ENCODE measurements around the gene PXMP4. TPM values are rescaled to one million over a fixed set of nuclear protein-coding genes. Genes with fewer than 3 reads are reported as not detected.

PXMP4 gene
- total RNA-seq, 1 experiment from 2014 or later: 7.5 TPM

DNA sequence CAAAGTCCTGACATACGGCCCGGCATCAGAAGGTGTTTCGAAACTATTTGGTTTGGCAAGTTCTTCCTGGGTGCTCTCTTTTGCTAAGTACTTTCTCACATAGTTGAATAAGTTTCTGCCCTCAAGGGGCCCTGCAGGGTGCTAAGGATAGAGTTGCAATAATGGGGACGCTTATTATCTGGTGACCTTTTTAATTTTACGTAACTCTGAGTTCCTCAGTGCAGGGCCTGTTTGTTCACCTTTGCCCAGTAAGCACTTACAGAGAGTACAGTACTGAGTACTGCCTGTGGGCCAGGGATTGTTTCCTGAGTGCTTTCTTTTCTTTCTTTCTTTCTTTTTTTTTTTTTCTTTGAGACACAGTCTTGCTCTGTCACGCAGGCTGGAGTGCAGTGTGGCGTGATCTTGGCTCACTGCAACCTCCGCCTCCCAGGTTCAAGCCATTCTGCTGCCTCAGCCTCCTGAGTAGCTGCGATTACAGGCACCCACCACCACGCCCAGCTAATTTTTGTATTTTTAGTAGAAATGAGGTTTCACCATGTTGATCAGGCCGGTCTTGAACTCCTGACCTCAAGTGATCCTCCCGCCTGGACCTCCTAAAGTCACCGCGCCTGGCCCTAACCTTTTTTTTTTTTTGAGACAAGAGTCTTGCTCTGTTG is 4.5 kb upstream of the PXMP4 start:
- Histone ChIP-seq H3K27me3 (replicated peaks; ENCODE audit: insufficient read depth, low read depth, low read length, poor library complexity) (no peaks in the 10 kb centered on the region), H3K4me1 (ENCODE audit: insufficient read depth, low read length, poor library complexity, severe bottlenecking) (peaks cover 1% of the 10 kb centered on the region), H3K4me3 (ENCODE audit: low read depth, low read length, poor library complexity, severe bottlenecking) (no peak overlapping the region), H3K36me3 (ENCODE audit: insufficient read depth, low read length, poor library complexity, severe bottlenecking) (no peaks in the 10 kb centered on the region), H3K27ac (ENCODE audit: low read depth, low read length, poor library complexity, severe bottlenecking) (no peak overlapping the region), H3K9me3 (ENCODE audit: low read depth, low read length, poor library complexity, severe bottlenecking) (no peaks in the 10 kb centered on the region)
- POLR2A ChIA-PET (ENCODE audit: low non-redundant PET): no interaction called here
- no peak for DNase-seq (ENCODE audit: low spot score)
- CTCF ChIA-PET: no interaction called here
- intact Hi-C loops (cut with micrococcal nuclease; ENCODE audit: unreplicated experiment): no loop called here
- no peak for TF ChIP-seq EZH2 (IDR thresholded peaks at IDR 0.05; ENCODE audit: borderline replicate concordance, low read depth, low read length, poor library complexity, severe bottlenecking)
- no peak for TF ChIP-seq CTCF (conservative IDR thresholded peaks at IDR 0.05; ENCODE audit: low read depth, low read length)
- no TSS peak for BruUV-seq (replicated peaks)

DNA sequence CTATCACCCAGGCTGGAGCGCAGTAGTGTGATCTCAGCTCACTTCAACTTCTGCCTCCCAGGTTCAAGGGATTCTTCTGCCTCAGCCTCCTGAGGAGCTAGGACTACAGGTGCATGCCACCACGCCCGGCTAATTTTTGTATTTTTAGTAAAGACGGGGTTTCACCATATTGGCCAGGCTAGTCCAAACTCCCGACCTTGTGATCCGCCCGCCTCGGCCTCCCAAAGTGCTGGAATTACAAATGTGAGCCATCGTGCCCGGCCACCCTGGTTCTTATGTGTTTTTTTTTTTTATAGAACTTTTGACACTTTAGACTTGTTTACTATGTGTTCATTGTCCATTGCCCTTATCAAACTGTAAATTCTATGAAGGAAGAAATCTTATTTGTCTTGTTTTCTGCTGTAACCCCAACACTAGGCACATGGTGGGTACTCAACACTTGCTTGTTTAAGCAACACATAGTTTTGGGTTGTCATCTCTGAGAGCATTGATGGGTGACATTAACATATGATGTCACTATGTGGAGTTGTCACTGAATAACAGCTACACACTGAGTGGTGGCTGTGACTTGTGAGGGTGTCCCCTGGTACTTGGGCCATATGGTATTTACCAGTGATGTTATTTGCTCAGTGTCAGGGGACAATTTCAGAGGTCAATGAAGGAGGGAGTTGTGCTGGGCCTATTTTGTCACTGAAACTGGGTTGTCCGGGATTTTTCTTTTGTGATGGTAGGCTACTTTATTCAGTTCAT is 1.5 kb upstream of the PXMP4 start:
- ChIA-PET POLR2A (ENCODE audit: low non-redundant PET) (no interaction called here), CTCF (interaction anchor here (0.7 kb wide), 1 partner anchor 8 kb away, joined by 6 read pairs; no protein-coding TSS in a partner anchor)
- no peak overlapping the region for H3K4me3 ChIP-seq (ENCODE audit: low read depth, low read length, poor library complexity, severe bottlenecking)
- intact Hi-C loops (cut with micrococcal nuclease; ENCODE audit: unreplicated experiment): no loop called here
- no peaks in the 10 kb centered on the region for H3K9me3 ChIP-seq (ENCODE audit: low read depth, low read length, poor library complexity, severe bottlenecking)
- H3K4me1 ChIP-seq (ENCODE audit: insufficient read depth, low read length, poor library complexity, severe bottlenecking): peaks cover 4% of the 10 kb centered on the region
- no TSS peak for BruUV-seq (replicated peaks)
- no peak for DNase-seq (ENCODE audit: low spot score)
- H3K27me3 ChIP-seq (replicated peaks; ENCODE audit: insufficient read depth, low read depth, low read length, poor library complexity): no peaks in the 10 kb centered on the region
- TF ChIP-seq CTCF (conservative IDR thresholded peaks at IDR 0.05; ENCODE audit: low read depth, low read length) (no peak), EZH2 (IDR thresholded peaks at IDR 0.05; ENCODE audit: borderline replicate concordance, low read depth, low read length, poor library complexity, severe bottlenecking) (no peak)
- H3K27ac ChIP-seq (ENCODE audit: low read depth, low read length, poor library complexity, severe bottlenecking): no peak overlapping the region
- no peaks in the 10 kb centered on the region for H3K36me3 ChIP-seq (ENCODE audit: insufficient read depth, low read length, poor library complexity, severe bottlenecking)

DNA sequence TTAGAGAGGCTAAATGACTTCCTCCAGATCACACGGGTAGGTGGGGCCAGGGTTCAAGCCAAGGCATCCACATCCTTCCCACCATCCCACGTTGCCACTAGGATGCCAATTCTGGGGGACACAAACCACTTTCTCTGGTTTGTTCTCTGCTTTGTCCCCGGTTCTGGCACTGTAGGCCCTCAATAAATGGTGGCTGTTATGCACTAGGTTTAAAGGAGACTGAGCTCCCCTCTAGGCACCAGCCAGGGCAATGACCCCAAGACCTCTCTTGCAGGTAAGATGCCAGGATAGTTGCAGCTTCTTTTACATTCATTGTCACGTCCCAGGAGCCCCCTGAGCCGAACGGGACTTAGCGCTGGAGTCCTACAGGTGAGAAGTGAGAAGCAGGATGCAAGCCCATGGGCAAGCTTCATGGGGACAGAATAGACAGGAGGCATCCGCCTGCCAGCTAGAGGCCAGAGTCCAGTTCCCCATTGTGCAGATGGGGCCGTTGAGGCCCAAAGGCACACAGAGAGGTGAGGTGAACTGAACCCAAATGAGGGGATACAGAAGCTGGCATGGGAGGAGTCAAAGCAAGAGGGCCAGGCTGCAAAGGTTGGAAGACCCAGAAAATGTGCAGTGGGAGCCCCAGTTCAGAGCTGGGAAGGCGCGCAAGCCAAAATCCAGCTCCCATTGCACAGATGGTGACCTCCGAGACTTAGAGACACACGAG is 677 bp downstream of the PXMP4 start:
- no peak for DNase-seq (ENCODE audit: low spot score)
- TSS peak; percentile 82 for BruUV-seq (replicated peaks)
- peaks cover 4% of the 10 kb centered on the region for H3K4me1 ChIP-seq (ENCODE audit: insufficient read depth, low read length, poor library complexity, severe bottlenecking)
- H3K4me3 ChIP-seq (ENCODE audit: low read depth, low read length, poor library complexity, severe bottlenecking): peak overlapping the region; percentile 82
- no peaks in the 10 kb centered on the region for H3K27me3 ChIP-seq (replicated peaks; ENCODE audit: insufficient read depth, low read depth, low read length, poor library complexity)
- ChIA-PET POLR2A (ENCODE audit: low non-redundant PET) (no interaction called here), CTCF (interaction anchor here (0.6 kb wide), 1 partner anchor 22 kb away, joined by 8 read pairs; no protein-coding TSS in a partner anchor)
- H3K9me3 ChIP-seq (ENCODE audit: low read depth, low read length, poor library complexity, severe bottlenecking): no peaks in the 10 kb centered on the region
- no peaks in the 10 kb centered on the region for H3K36me3 ChIP-seq (ENCODE audit: insufficient read depth, low read length, poor library complexity, severe bottlenecking)
- TF ChIP-seq EZH2 (IDR thresholded peaks at IDR 0.05; ENCODE audit: borderline replicate concordance, low read depth, low read length, poor library complexity, severe bottlenecking): no peak
- intact Hi-C loops (cut with micrococcal nuclease; ENCODE audit: unreplicated experiment): no loop called here
- peak overlapping the region; percentile 32 for H3K27ac ChIP-seq (ENCODE audit: low read depth, low read length, poor library complexity, severe bottlenecking)

Measured in A673 (cell line).